ENCODE measurements around the gene SLC13A5. TPM values are rescaled to one million over a fixed set of nuclear protein-coding genes. Genes with fewer than 3 reads are reported as not detected.
"Not testable (repeated sequence)": the region's sequence is repeated elsewhere in the genome, so short reads cannot be mapped to it uniquely, and the experiment has no call there.

SLC13A5 gene
- total RNA-seq, 1 donor from 2014 or later = 2.2 TPM

DNA sequence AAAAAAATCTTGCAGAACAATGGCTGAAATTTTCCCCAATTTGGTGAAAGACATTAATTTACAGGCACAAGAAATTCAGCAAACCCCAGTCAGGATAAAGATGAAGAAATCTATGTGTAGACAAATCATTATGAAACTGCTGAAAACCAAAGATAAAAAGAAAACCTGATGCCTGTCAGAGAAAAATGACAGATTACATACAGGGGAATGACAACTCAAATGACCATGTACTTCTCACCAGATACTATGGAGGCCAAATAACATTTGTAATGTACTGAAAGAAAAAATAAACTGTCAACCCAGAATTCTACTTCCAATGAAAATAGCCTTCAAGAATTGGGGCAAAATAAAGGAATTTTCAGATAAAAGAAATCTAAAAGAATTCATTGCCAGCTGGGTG lies 35.4 kb upstream of the SLC13A5 start:
- TF ChIP-seq, protein P1, sequence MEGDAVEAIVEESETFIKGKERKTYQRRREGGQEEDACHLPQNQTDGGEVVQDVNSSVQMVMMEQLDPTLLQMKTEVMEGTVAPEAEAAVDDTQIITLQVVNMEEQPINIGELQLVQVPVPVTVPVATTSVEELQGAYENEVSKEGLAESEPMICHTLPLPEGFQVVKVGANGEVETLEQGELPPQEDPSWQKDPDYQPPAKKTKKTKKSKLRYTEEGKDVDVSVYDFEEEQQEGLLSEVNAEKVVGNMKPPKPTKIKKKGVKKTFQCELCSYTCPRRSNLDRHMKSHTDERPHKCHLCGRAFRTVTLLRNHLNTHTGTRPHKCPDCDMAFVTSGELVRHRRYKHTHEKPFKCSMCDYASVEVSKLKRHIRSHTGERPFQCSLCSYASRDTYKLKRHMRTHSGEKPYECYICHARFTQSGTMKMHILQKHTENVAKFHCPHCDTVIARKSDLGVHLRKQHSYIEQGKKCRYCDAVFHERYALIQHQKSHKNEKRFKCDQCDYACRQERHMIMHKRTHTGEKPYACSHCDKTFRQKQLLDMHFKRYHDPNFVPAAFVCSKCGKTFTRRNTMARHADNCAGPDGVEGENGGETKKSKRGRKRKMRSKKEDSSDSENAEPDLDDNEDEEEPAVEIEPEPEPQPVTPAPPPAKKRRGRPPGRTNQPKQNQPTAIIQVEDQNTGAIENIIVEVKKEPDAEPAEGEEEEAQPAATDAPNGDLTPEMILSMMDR (conservative IDR thresholded peaks at IDR 0.05) = no peak
- Mint-ChIP-seq H3K27ac (no peak overlapping the region), H3K36me3 (no peaks in the 10 kb centered on the region), H3K4me1 (ENCODE audit: unreplicated experiment) (peaks cover 5% of the 10 kb centered on the region), H3K4me3 (no peak overlapping the region), H3K9me3 (no peaks in the 10 kb centered on the region), H3K27me3 (peaks cover 43% of the 10 kb centered on the region)
- DNase-seq (ENCODE audit: extremely low spot score, unreplicated experiment) = no peak

DNA sequence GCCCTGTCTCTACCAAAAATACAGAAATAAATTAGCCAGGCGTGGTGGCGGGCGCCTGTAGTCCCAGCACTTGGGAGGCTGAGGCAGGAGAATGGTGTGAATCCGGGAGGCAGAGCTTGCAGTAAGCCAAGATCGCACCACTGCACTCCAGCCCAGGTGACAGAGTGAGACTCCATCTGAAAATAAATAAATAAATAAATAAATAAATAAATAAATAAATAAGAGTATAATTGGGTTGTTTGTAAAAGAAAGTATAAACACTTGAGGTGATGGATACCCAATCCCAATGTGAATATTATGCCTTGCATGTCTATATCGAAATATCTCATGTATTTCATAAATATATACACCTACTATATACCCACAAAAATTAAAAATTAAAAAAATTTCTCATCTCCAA lies 33.5 kb upstream of the SLC13A5 start:
- H3K4me1 Mint-ChIP-seq (ENCODE audit: unreplicated experiment); H3K9me3 Mint-ChIP-seq; H3K27ac Mint-ChIP-seq; H3K4me3 Mint-ChIP-seq; H3K36me3 Mint-ChIP-seq; DNase-seq (ENCODE audit: extremely low spot score, unreplicated experiment): not testable (repeated sequence)
- H3K27me3 Mint-ChIP-seq = peaks cover 53% of the 10 kb centered on the region

DNA sequence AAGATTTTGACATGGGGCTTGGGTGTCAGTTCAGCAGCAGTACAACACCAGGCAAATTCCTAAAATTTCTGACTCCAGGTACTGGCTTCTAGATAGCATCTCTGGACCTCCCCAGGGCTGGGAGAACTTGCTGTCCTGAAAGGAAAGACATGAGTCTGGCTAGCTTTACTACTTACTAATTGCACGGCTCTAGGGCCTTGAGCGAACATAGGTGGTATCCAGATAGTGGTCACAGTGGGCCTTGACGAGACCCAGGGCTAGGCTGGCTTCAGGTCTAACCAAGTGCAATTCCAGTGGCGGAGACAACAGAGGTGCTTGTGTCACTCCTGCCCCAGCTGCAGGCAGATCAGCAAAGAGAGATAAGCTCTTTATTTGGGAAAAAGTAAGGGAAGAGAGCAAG lies 16.4 kb upstream of the SLC13A5 start:
- TF ChIP-seq, protein P1 (conservative IDR thresholded peaks at IDR 0.05) = no peak
- H3K4me1 Mint-ChIP-seq (ENCODE audit: unreplicated experiment) = no peaks in the 10 kb centered on the region
- no peak overlapping the region for H3K4me3 Mint-ChIP-seq
- peaks cover 42% of the 10 kb centered on the region for H3K27me3 Mint-ChIP-seq
- no peak for DNase-seq (ENCODE audit: extremely low spot score, unreplicated experiment)
- H3K9me3 Mint-ChIP-seq = no peaks in the 10 kb centered on the region
- H3K36me3 Mint-ChIP-seq = no peaks in the 10 kb centered on the region
- no peak overlapping the region for H3K27ac Mint-ChIP-seq

DNA sequence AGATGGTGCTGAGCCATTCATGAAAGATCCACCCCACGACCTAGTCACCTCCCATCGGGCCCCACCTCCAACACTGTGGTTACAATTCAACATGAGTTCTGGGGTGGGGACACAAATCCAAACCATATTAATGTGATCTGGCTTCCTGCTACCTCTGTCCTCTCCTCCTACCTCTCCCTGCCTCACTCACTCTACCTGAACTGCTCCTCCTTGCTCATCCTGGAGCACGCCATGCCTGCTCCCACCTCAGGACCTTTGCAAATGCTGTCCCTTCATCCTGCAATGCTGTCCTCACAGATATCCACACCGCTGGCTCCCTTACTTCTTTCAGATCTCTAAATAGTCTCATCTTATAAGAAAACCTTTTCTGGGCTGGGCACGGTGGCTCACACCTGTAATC lies 10.8 kb upstream of the SLC13A5 start:
- Mint-ChIP-seq H3K27ac (no peak overlapping the region), H3K9me3 (no peaks in the 10 kb centered on the region), H3K27me3 (peaks cover 64% of the 10 kb centered on the region), H3K4me3 (no peak overlapping the region), H3K36me3 (no peaks in the 10 kb centered on the region), H3K4me1 (ENCODE audit: unreplicated experiment) (no peaks in the 10 kb centered on the region)
- TF ChIP-seq, protein P1 (conservative IDR thresholded peaks at IDR 0.05) = no peak
- DNase-seq (ENCODE audit: extremely low spot score, unreplicated experiment) = no peak

DNA sequence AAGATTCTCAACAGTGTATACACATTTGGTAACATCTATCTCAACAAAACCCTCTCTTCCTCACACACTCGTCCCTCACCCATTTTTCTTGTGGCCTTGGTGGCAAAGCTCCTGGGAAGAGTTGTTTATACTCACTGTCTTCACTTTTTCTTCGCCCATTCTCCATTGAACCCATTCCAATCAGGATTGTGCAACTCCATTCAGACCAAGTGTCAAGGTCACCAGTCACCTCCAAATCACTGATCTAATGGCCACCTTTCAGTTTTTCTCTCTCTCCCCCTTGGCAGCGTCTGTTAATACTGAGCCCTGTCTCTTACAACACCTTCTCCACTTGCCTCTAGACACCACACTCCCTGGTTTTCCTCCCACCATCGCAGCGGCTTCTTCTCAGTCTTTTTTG lies 8.6 kb upstream of the SLC13A5 start:
- Mint-ChIP-seq H3K27me3 (peaks cover 71% of the 10 kb centered on the region), H3K36me3 (no peaks in the 10 kb centered on the region), H3K4me3 (no peak overlapping the region), H3K9me3 (peaks cover 8% of the 10 kb centered on the region), H3K4me1 (ENCODE audit: unreplicated experiment) (no peaks in the 10 kb centered on the region), H3K27ac (no peak overlapping the region)
- no peak for DNase-seq (ENCODE audit: extremely low spot score, unreplicated experiment)
- TF ChIP-seq, protein P1 (conservative IDR thresholded peaks at IDR 0.05) = no peak

DNA sequence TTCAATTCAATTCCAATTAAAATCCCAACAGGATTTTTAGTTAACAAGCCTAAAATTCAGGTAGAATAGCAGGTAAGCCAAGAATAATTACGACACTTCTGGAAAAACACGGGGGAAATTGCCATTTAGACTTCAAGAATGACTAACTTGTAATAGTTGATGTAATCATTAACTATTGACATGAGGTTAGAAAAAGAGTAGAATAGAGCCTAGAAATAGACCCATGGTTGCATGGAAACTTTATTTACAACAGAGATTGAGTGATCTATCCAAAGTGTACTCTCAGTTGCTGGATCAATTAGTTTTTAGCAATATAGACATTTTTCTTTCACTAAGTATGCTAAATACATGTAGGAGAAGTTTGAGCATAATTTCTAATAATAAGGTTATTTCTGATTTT lies 3.6 kb upstream of the SLC13A5 start:
- H3K36me3 Mint-ChIP-seq = no peaks in the 10 kb centered on the region
- H3K4me3 Mint-ChIP-seq = no peak overlapping the region
- H3K9me3 Mint-ChIP-seq = peaks cover 19% of the 10 kb centered on the region
- H3K27ac Mint-ChIP-seq = no peak overlapping the region
- peaks cover 81% of the 10 kb centered on the region for H3K27me3 Mint-ChIP-seq
- DNase-seq (ENCODE audit: extremely low spot score, unreplicated experiment) = no peak
- TF ChIP-seq, protein P1 (conservative IDR thresholded peaks at IDR 0.05) = no peak
- H3K4me1 Mint-ChIP-seq (ENCODE audit: unreplicated experiment) = peaks cover 8% of the 10 kb centered on the region
